ENCODE measurements around the gene AJM1. TPM values are rescaled to one million over a fixed set of nuclear protein-coding genes. Genes with fewer than 3 reads are reported as not detected.

Gene AJM1
- total RNA-seq, 2 donors from 2014 or later, result 1.4 to 3.5 TPM

DNA sequence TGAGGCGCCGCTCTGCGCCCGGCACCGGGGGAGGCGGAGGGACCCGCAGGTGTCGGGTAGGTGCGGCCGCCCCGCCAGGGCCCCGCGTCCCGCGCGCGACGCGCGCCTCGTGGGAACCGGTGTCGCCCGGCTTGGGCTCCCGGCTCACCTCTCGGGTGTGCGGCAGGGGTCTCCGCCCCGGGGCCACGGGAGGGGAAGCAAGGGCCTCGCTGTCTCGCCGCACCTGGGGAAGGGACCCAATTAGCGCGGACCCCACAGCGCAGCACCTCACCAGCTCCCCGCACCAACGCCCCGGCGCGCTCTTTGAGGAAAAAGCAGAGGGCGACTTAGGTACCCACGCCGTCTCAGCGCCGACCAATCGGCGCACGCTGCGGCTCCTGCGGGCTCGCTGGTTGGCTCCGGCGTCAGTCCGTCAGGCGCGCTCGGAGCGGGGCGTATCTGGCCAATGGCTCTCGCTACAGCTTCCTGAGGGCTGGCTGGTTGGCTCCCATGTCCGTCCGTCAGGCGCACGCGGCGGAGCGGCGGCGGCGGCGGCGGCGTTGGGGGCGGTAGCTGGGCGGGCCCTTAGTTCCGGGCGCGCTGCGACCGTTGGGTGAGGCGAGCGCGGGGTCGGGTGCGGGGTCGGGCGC, 43.8 kb downstream of the AJM1 start, which contains the start of gene TRAF2:
TSS of gene TRAF2 (plus strand) at position 567 of the 629 bp plus-strand sequence. CDS start 12,225 bp downstream, outside the sequence.
- Histone ChIP-seq H3K27ac (ENCODE audit: low read depth, low read length) (no peak within 1 kb of the TSS), H3K4me1 (ENCODE audit: control insufficient read depth, insufficient read depth, low read length) (peaks cover 6% of the 10 kb centered on the region), H3K36me3 (ENCODE audit: control insufficient read depth, insufficient read depth, low read length) (peaks cover 9% of the 10 kb centered on the region), H3K27me3 (ENCODE audit: control insufficient read depth, insufficient read depth, low read length, poor library complexity, severe bottlenecking) (no peaks in the 10 kb centered on the region), H3K9me3 (ENCODE audit: control insufficient read depth, low read length) (no peaks in the 10 kb centered on the region), H3K4me3 (ENCODE audit: low read length) (peak within 1 kb of the TSS; percentile 89), H3K9ac (ENCODE audit: extremely low read depth, low read length, poor library complexity, severe bottlenecking) (peak within 1 kb of the TSS; percentile 51)
- Mint-ChIP-seq H3K36me3 (ENCODE audit: low read depth) (peaks cover 14% of the 10 kb centered on the region), H3K4me3 (peak within 1 kb of the TSS; percentile 71), H3K27me3 (ENCODE audit: insufficient read depth) (no peaks in the 10 kb centered on the region), H3K27ac (peak within 1 kb of the TSS; percentile 72), H3K4me1 (peaks cover 15% of the 10 kb centered on the region), H3K9me3 (no peaks in the 10 kb centered on the region)
- DNase-seq, result peak; percentile 99
- WGBS, 2 experiments (ENCODE audit: insufficient coverage in 1 of 2, insufficient read length in 1 of 2), result 0 to 1% methylated on average over 44 to 88 of the region's 88 CpGs
- TF ChIP-seq, protein P1, sequence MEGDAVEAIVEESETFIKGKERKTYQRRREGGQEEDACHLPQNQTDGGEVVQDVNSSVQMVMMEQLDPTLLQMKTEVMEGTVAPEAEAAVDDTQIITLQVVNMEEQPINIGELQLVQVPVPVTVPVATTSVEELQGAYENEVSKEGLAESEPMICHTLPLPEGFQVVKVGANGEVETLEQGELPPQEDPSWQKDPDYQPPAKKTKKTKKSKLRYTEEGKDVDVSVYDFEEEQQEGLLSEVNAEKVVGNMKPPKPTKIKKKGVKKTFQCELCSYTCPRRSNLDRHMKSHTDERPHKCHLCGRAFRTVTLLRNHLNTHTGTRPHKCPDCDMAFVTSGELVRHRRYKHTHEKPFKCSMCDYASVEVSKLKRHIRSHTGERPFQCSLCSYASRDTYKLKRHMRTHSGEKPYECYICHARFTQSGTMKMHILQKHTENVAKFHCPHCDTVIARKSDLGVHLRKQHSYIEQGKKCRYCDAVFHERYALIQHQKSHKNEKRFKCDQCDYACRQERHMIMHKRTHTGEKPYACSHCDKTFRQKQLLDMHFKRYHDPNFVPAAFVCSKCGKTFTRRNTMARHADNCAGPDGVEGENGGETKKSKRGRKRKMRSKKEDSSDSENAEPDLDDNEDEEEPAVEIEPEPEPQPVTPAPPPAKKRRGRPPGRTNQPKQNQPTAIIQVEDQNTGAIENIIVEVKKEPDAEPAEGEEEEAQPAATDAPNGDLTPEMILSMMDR (conservative IDR thresholded peaks at IDR 0.05), result no peak

DNA sequence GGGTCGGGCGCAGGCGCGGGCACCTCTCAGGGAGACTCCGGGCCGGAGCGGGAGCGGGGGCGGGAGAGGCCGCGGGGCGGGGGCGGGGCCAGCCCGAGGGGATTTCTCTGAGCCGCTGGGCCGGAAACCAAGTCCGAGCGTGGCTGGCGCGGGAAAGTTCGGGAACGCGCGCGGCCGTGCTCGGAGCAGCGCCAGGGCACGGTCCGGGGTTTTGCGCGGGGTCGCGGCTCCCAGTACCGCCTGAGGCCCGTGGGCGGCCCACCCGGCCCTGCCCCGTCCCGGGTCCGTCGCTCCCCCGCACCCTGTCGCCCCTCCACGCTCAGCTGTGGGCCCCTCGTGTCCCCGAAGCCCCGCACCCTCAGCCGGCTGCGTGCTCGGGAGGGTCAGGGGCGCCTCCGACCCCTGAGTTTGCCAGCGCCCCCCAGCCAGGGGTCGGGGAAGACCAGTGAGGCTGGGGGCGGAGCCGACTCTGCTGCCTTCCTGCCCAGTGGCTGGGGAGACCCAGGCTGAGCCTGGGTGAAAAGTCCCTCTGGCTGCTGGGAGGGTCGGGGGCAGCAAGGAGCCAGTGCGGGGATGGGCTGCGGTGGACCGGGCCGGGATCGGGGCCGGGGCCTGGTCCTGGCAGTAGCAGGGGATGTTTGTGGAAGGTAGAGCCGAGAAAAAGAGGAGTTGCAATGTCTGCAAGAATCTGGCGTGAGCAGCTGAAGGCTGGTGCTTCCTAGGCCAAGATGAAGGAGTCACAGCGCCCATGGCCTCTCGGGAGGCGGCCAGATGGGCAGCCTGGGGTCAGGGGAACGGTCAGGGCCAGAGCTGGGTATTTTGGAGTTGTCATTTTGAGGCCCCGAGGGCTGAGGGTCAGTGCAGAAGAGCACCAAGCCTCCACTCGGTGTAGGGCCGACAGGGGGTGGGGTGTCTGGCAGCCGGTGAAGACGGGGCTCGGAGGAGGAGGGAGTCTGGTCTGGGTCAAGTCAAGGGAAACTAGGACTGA, 44.6 kb downstream of the AJM1 start:
- no peak overlapping the region for H3K27ac ChIP-seq (ENCODE audit: low read depth, low read length)
- peaks cover under 1% of the 10 kb centered on the region for H3K4me1 ChIP-seq (ENCODE audit: control insufficient read depth, insufficient read depth, low read length)
- H3K27me3 ChIP-seq (ENCODE audit: control insufficient read depth, insufficient read depth, low read length, poor library complexity, severe bottlenecking), result no peaks in the 10 kb centered on the region
- peak overlapping the region; percentile 89 for H3K4me3 ChIP-seq (ENCODE audit: low read length)
- no peaks in the 10 kb centered on the region for H3K9me3 ChIP-seq (ENCODE audit: control insufficient read depth, low read length)
- peak; percentile 84 for DNase-seq
- Mint-ChIP-seq H3K27me3 (ENCODE audit: insufficient read depth) (no peaks in the 10 kb centered on the region), H3K27ac (peak overlapping the region; percentile 72), H3K4me3 (peak overlapping the region; percentile 71), H3K36me3 (ENCODE audit: low read depth) (peaks cover 14% of the 10 kb centered on the region), H3K4me1 (peaks cover 8% of the 10 kb centered on the region), H3K9me3 (no peaks in the 10 kb centered on the region)
- TF ChIP-seq, protein P1 (conservative IDR thresholded peaks at IDR 0.05), result no peak
- 5 to 10% methylated on average over 26 to 76 of the region's 76 CpGs for WGBS, 2 experiments (ENCODE audit: insufficient coverage in 1 of 2, insufficient read length in 1 of 2)
- H3K36me3 ChIP-seq (ENCODE audit: control insufficient read depth, insufficient read depth, low read length), result peaks cover 9% of the 10 kb centered on the region
- H3K9ac ChIP-seq (ENCODE audit: extremely low read depth, low read length, poor library complexity, severe bottlenecking), result peak overlapping the region; percentile 47

DNA sequence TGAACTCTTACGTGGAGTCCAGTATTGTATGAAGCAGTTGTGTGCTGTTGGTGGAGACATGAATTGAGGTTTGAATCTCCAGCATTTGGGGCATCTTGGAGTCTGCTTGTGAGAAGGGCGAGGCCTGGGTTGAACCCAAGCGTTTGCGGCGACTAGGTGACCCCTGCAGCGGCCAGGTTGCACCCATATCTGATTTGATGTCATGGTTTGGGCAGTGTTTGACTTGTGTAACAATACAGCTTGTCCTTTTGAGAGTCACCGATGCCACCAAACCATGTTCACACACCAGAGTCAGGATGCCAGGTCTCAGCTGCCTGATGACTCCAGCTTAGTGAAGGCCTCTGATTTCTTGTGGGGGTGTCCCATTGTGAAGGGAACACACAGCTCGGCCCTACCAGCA, 46.2 kb downstream of the AJM1 start:
- Histone ChIP-seq H3K9me3 (ENCODE audit: control insufficient read depth, low read length) (no peaks in the 10 kb centered on the region), H3K36me3 (ENCODE audit: control insufficient read depth, insufficient read depth, low read length) (peaks cover 17% of the 10 kb centered on the region), H3K27ac (ENCODE audit: low read depth, low read length) (no peak overlapping the region), H3K9ac (ENCODE audit: extremely low read depth, low read length, poor library complexity, severe bottlenecking) (no peak overlapping the region), H3K4me1 (ENCODE audit: control insufficient read depth, insufficient read depth, low read length) (no peaks in the 10 kb centered on the region), H3K27me3 (ENCODE audit: control insufficient read depth, insufficient read depth, low read length, poor library complexity, severe bottlenecking) (no peaks in the 10 kb centered on the region), H3K4me3 (ENCODE audit: low read length) (no peak overlapping the region)
- Mint-ChIP-seq H3K27ac (no peak overlapping the region), H3K4me1 (peaks cover 7% of the 10 kb centered on the region), H3K27me3 (ENCODE audit: insufficient read depth) (no peaks in the 10 kb centered on the region), H3K4me3 (no peak overlapping the region), H3K9me3 (no peaks in the 10 kb centered on the region), H3K36me3 (ENCODE audit: low read depth) (peaks cover 22% of the 10 kb centered on the region)
- DNase-seq, result no peak
- 96 to 97% methylated on average over 7 to 8 of the region's 8 CpGs for WGBS, 2 experiments (ENCODE audit: insufficient coverage in 1 of 2, insufficient read length in 1 of 2)
- TF ChIP-seq, protein P1 (conservative IDR thresholded peaks at IDR 0.05), result no peak
